H1 (cell line): Measurements from ENCODE around the gene TPH2. TPM values are rescaled to one million over a fixed set of nuclear protein-coding genes. Genes with fewer than 3 reads are reported as not detected.

Experiments used
- CTCF ChIA-PET: fragments of 300-600 bp; sonication (Branson Sonifier 250); formaldehyde crosslinking; loops from one replicate; lab custom pipeline; 2021; ENCODE audit not compliant: partially characterized antibody; lab: Charles Lee
- POLR2A ChIA-PET: fragments of 300-600 bp; sonication (Branson Sonifier 250); formaldehyde crosslinking; loops from one replicate; lab custom pipeline; 2021; ENCODE audit warnings: inconsistent platforms; ENCODE audit not compliant: partially characterized antibody; lab: Charles Lee
- DNase-seq, 2 experiments: peaks; one replicate each; pipeline versions ENCODE4 v3.0.0 to v3.0.0-alpha.2; 2010 to 2022; ENCODE audit warnings: low spot score in 2 of 2, low read depth in 1 of 2, mixed read lengths in 1 of 2
- FAIRE-seq: peaks from 2 replicates; lab custom pipeline; 2011; peaks lifted over from hg19 to GRCh38; lab: Jason Lieb, UNC
- H2AFZ ChIP-seq: 2 replicates; pipeline ENCODE4 v1.8.1; 2012; ENCODE audit warnings: low read length, inconsistent platforms
- H2AK5ac ChIP-seq: 2 replicates; pipeline ENCODE4 v1.6.1; 2013; ENCODE audit warnings: low read depth, low read length
- H2BK120ac ChIP-seq: replicated peaks from 2 replicates; pipeline ENCODE3; 2013; ENCODE audit warnings: low read depth, low read length, inconsistent platforms
- H2BK12ac ChIP-seq: 2 replicates; pipeline ENCODE4 v1.6.1; 2013; ENCODE audit warnings: low read depth, low read length
- H2BK15ac ChIP-seq: 2 replicates; pipeline ENCODE4 v1.6.1; 2013; ENCODE audit warnings: low read length
- H2BK20ac ChIP-seq: 2 replicates; pipeline ENCODE4 v1.6.1; 2013; ENCODE audit warnings: low read length
- H2BK5ac ChIP-seq: 2 replicates; pipeline ENCODE4 v1.6.1; 2013; ENCODE audit warnings: low read depth, low read length
- H3K14ac ChIP-seq: 2 replicates; pipeline ENCODE4 v1.6.1; 2013; ENCODE audit warnings: inconsistent platforms; ENCODE audit not compliant: insufficient read length
- H3K18ac ChIP-seq: 2 replicates; pipeline ENCODE4 v1.6.1; 2013; ENCODE audit warnings: low read length; ENCODE audit errors: extremely low read depth
- H3K23ac ChIP-seq: 2 replicates; pipeline ENCODE4 v1.6.1; 2013; ENCODE audit warnings: inconsistent platforms; ENCODE audit not compliant: insufficient read length
- H3K23me2 ChIP-seq: 2 replicates; pipeline ENCODE4 v1.6.1; 2013; ENCODE audit warnings: low read depth, low read length
- H3K27ac ChIP-seq: 2 replicates; pipeline ENCODE4 v1.6.1; 2011; ENCODE audit warnings: low read depth, low read length, inconsistent platforms
- H3K27me3 ChIP-seq, 4 experiments: replicated peaks in 1 of 4; 1 replicate in 1 of 4; 2 replicates in 3 of 4; pipeline versions ENCODE4 v1.6.1 to v1.8.1; 2011 to 2013; ENCODE audit warnings: low read length in 3 of 4, mild to moderate bottlenecking in 3 of 4, inconsistent platforms in 2 of 4, mixed read lengths in 2 of 4, moderate library complexity in 1 of 4; ENCODE audit not compliant: control insufficient read depth in 3 of 4, insufficient read depth in 3 of 4; ENCODE audit errors: extremely low read depth in 1 of 4
- H3K36me3 ChIP-seq, 4 experiments: 2 replicates each; pipeline versions ENCODE4 v1.6.1 to v1.8.1; 2011 to 2013; ENCODE audit warnings: mild to moderate bottlenecking in 4 of 4, low read length in 3 of 4, moderate library complexity in 2 of 4, control low read depth in 1 of 4, inconsistent platforms in 1 of 4; ENCODE audit not compliant: insufficient read depth in 4 of 4, control insufficient read depth in 2 of 4
- H3K4ac ChIP-seq: replicated peaks from 2 replicates; pipeline ENCODE3; 2013; ENCODE audit warnings: low read length, low read depth, mixed read lengths, inconsistent platforms; ENCODE audit not compliant: insufficient read length
- H3K4me1 ChIP-seq, 4 experiments: replicated peaks in 1 of 4; 1 replicate in 1 of 4; 2 replicates in 3 of 4; pipeline versions ENCODE4 v1.6.1 to v1.8.1; 2011 to 2013; ENCODE audit warnings: low read length in 3 of 4, inconsistent platforms in 2 of 4, mixed read lengths in 1 of 4; ENCODE audit not compliant: insufficient read depth in 4 of 4, control insufficient read depth in 3 of 4
- H3K4me2 ChIP-seq, 2 experiments: 2 replicates each; pipeline versions ENCODE4 v1.6.1 to v1.8.1; 2011 to 2013; ENCODE audit warnings: low read depth in 2 of 2, low read length in 2 of 2, control low read depth in 1 of 2, inconsistent platforms in 1 of 2, mild to moderate bottlenecking in 1 of 2; ENCODE audit not compliant: insufficient read depth in 1 of 2
- H3K4me3 ChIP-seq, 4 experiments: fragments of 200-600, 300-600 bp in 1 of 4; sonication (generic), shearing (Covaris generic), sonication (Bioruptor Twin) in 1 of 4; 2 replicates each; pipeline versions ENCODE4 v1.5.1 to v1.8.1; 2011 to 2016; ENCODE audit warnings: low read length in 4 of 4, low read depth in 3 of 4, control low read depth in 2 of 4, inconsistent platforms in 2 of 4, mild to moderate bottlenecking in 2 of 4, mixed read lengths in 1 of 4, moderate library complexity in 1 of 4; ENCODE audit not compliant: insufficient read depth in 2 of 4; ENCODE audit errors: extremely low read depth in 1 of 4
- H3K56ac ChIP-seq: replicated peaks from 2 replicates; pipeline ENCODE3; 2013; ENCODE audit warnings: low read depth, mild to moderate bottlenecking, mixed read lengths, low read length, inconsistent platforms; ENCODE audit not compliant: insufficient read length
- H3K79me1 ChIP-seq: 2 replicates; pipeline ENCODE4 v1.6.1; 2013; ENCODE audit warnings: low read depth, low read length, control low read depth
- H3K79me2 ChIP-seq, 2 experiments: 2 replicates each; pipeline versions ENCODE4 v1.6.1 to v1.8.1; 2012 to 2013; ENCODE audit warnings: low read length in 2 of 2, mild to moderate bottlenecking in 2 of 2, inconsistent platforms in 1 of 2; ENCODE audit not compliant: insufficient read depth in 2 of 2, control insufficient read depth in 1 of 2
- H3K9ac ChIP-seq, 4 experiments: replicated peaks in 1 of 4; 1 replicate in 1 of 4; 2 replicates in 3 of 4; pipeline versions ENCODE4 v1.6.1 to v1.8.1; 2011 to 2013; ENCODE audit warnings: low read depth in 3 of 4, low read length in 3 of 4, control low read depth in 2 of 4, mild to moderate bottlenecking in 2 of 4, moderate library complexity in 2 of 4, inconsistent platforms in 1 of 4; ENCODE audit errors: extremely low read depth in 1 of 4
- H3K9me3 ChIP-seq, 2 experiments: 2 replicates each; pipeline versions ENCODE4 v1.6.1 to v1.8.1; 2012 to 2013; ENCODE audit warnings: mild to moderate bottlenecking in 2 of 2, moderate library complexity in 2 of 2, control low read depth in 1 of 2, inconsistent platforms in 1 of 2, low read depth in 1 of 2, low read length in 1 of 2, mixed read lengths in 1 of 2; ENCODE audit not compliant: insufficient read depth in 2 of 2
- H4K20me1 ChIP-seq, 2 experiments: replicated peaks in 1 of 2; 2 replicates each; pipeline versions ENCODE3 to v1.8.1; 2011 to 2013; ENCODE audit warnings: inconsistent platforms in 2 of 2, low read length in 2 of 2, mild to moderate bottlenecking in 1 of 2; ENCODE audit not compliant: insufficient read depth in 2 of 2, control insufficient read depth in 1 of 2
- H4K5ac ChIP-seq: 2 replicates; pipeline ENCODE4 v1.6.1; 2013; ENCODE audit warnings: low read length, low read depth, mixed read lengths, inconsistent platforms; ENCODE audit not compliant: insufficient read length
- H4K8ac ChIP-seq: 2 replicates; pipeline ENCODE4 v1.8.0; 2013; ENCODE audit warnings: mild to moderate bottlenecking, moderate library complexity, low read length, inconsistent platforms; ENCODE audit not compliant: insufficient read depth; ENCODE audit errors: extremely low read depth
- H4K91ac ChIP-seq: replicated peaks from 2 replicates; pipeline ENCODE3; 2013; ENCODE audit warnings: low read length, mixed read lengths, inconsistent platforms; ENCODE audit not compliant: insufficient read length
- FOSL1 ChIP-seq: IDR thresholded peaks from 2 replicates; pipeline ENCODE4 v1.6.1; 2011; ENCODE audit warnings: mild to moderate bottlenecking, low read depth, low read length, moderate library complexity; ENCODE audit not compliant: insufficient read depth
- JUN ChIP-seq: IDR thresholded peaks from 2 replicates; pipeline ENCODE4 v1.6.1; 2011; ENCODE audit warnings: low read depth, mild to moderate bottlenecking, improper control_type of control experiment, low read length
- POLR2A ChIP-seq, 2 experiments: IDR thresholded peaks; 1 replicate in 1 of 2; 2 replicates in 1 of 2; pipeline ENCODE4 v1.6.1; 2011; ENCODE audit warnings: low read depth in 2 of 2, low read length in 2 of 2, mild to moderate bottlenecking in 2 of 2; ENCODE audit errors: control extremely low read depth in 1 of 2
- POLR2AphosphoS5 ChIP-seq: IDR thresholded peaks from 2 replicates; pipeline ENCODE4 v1.6.1; 2011; ENCODE audit warnings: low read depth, low read length
- RXRA ChIP-seq: IDR thresholded peaks from 2 replicates; pipeline ENCODE4 v1.6.1; 2011; ENCODE audit warnings: low read depth, mild to moderate bottlenecking, low read length, moderate library complexity; ENCODE audit not compliant: insufficient read depth
- SAP30 ChIP-seq: fragments of 300-600 bp; sonication (generic); IDR thresholded peaks from 2 replicates; pipeline ENCODE4 v1.7.1; 2012; ENCODE audit warnings: low read length, moderate library complexity, mild to moderate bottlenecking, inconsistent platforms; ENCODE audit not compliant: insufficient read depth, insufficient replicate concordance
- SIN3A ChIP-seq, 2 experiments: IDR thresholded peaks in 1 of 2; conservative IDR thresholded peaks in 1 of 2; 2 replicates each; pipeline ENCODE4 v1.6.1; 2011 to 2012; ENCODE audit warnings: low read length in 2 of 2, improper control_type of control experiment in 1 of 2, low read depth in 1 of 2, mild to moderate bottlenecking in 1 of 2
- SP2 ChIP-seq: IDR thresholded peaks from 2 replicates; pipeline ENCODE4 v1.6.1; 2012; ENCODE audit warnings: mild to moderate bottlenecking, low read length, inconsistent platforms
- WGBS, 2 experiments: shearing (Covaris generic) in 1 of 2; methylation state at CpG; one replicate each; pipeline versions ENCODE4 v1.1.6 to v1.1.7; 2013 to 2015; ENCODE audit warnings: low lambda C conversion rate in 2 of 2, mixed read lengths in 2 of 2, inconsistent platforms in 1 of 2, low coverage in 1 of 2, missing lambda C conversion rate in 1 of 2; ENCODE audit not compliant: insufficient replicate concordance in 2 of 2, insufficient coverage in 1 of 2, insufficient read length in 1 of 2; ENCODE audit errors: extremely low coverage in 1 of 2, missing lambda C conversion rate in 1 of 2; 5-methylcytosine and 5-hydroxymethylcytosine counted together
- polyA plus RNA-seq, 7 experiments: library from polyadenylated mRNA; depleted of rRNA in 3 of 7; stranded (reverse) in 5 of 7; unstranded in 2 of 7; fragments of >200 nt in 5 of 7; fragments of 200-250 nt in 2 of 7; gene quantifications; 1 replicate in 5 of 7; 2 replicates in 1 of 7; 4 replicates in 1 of 7; pipeline versions ENCODE4 v1.2.1 to v1.2.3, GENCODE V29; 2011 to 2013; ENCODE audit warnings: missing spikeins in 2 of 7, mixed read lengths in 2 of 7
- total RNA-seq: library from RNA; stranded (reverse); fragmentation: NEBNext Ultra II Directional; extraction: Animal tissue kit (Norgen Biotek cat#: 25700); gene quantifications from 2 replicates; pipeline ENCODE4 v1.2.1, GENCODE V29; 2021
- TF ChIP-seq, protein P1 (sequence below): IDR thresholded peaks from 2 replicates; pipeline ENCODE4 v1.6.1; 2012; ENCODE audit warnings: inconsistent platforms
- TF ChIP-seq, protein P2 (sequence below), 3 experiments: IDR thresholded peaks; 1 replicate in 2 of 3; 2 replicates in 1 of 3; pipeline versions ENCODE4 v1.5.1 to v1.6.1; 2011; ENCODE audit warnings: low read length in 3 of 3, mild to moderate bottlenecking in 3 of 3, inconsistent platforms in 2 of 3, low read depth in 1 of 3, moderate library complexity in 1 of 3; ENCODE audit not compliant: insufficient read depth in 1 of 3; ENCODE audit errors: control extremely low read depth in 1 of 3
- TF ChIP-seq, protein P3 (sequence below): IDR thresholded peaks from 2 replicates; pipeline ENCODE4 v1.6.1; 2012; ENCODE audit warnings: inconsistent platforms

The TPH2 gene
- total and polyA plus RNA-seq, 2 of the 8 experiments (the other 6 are each of a cell fraction or from before 2014, with no cell fraction given), result 0.57 to 1.1 TPM

DNA sequence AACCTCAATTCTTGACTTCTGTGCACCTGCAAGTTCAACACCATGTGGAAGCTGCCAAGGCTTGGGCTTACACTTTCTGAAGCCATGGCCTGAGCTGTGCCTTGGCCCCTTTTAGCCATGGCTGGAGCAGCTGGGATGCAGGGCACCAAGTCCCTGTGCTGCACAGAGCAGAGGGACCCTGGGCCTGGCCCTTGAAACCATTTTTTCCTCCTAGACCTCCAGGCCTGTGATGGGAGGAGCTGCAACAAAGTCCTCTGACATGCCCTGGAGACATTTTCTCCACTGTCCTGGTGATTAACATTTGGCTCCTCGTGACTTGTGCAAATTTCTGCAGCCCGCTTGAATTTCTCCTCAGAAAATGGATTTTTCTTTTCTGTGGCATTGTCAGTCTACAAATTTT lies 132.4 kb downstream of the TPH2 start:
- peaks cover 0 to 3% (median 0%) of the 10 kb centered on the region in 4 experiments; a peak in 1 of 8 replicates for H3K36me3 ChIP-seq
- H3K4me1 ChIP-seq, result no peaks in the 10 kb centered on the region
- no peak overlapping the region for H2BK15ac ChIP-seq
- H2AFZ ChIP-seq, result no peak overlapping the region
- FAIRE-seq, result no peak
- no peaks in the 10 kb centered on the region for H3K79me2 ChIP-seq
- no peaks in the 10 kb centered on the region for H3K23me2 ChIP-seq
- no peak overlapping the region for H3K23ac ChIP-seq
- H3K9me3 ChIP-seq, result peaks cover 11 to 14% of the 10 kb centered on the region in 2 experiments; a peak in 2 of 4 replicates
- H4K8ac ChIP-seq, result no peak overlapping the region; the same call in 1 of the 2 replicates
- 82% methylated on average over 2 of the region's 2 CpGs; no CpG with 5 or more reads in 1 of the 2 experiments for WGBS, 2 experiments
- no peak overlapping the region for H3K4me3 ChIP-seq
- H2BK20ac ChIP-seq, result no peak overlapping the region
- H3K27ac ChIP-seq, result no peak overlapping the region
- CTCF ChIA-PET, result no interaction called here
- POLR2A ChIA-PET, result no interaction called here
- H4K5ac ChIP-seq, result no peak overlapping the region
- no peak overlapping the region for H4K91ac ChIP-seq
- no peak overlapping the region for H3K4me2 ChIP-seq
- no peak overlapping the region for H3K9ac ChIP-seq
- no peak for DNase-seq
- H3K56ac ChIP-seq, result no peak overlapping the region
- no peaks in the 10 kb centered on the region for H3K27me3 ChIP-seq
- H2BK5ac ChIP-seq, result no peak overlapping the region
- no peak overlapping the region for H2BK120ac ChIP-seq
- no peaks in the 10 kb centered on the region for H3K79me1 ChIP-seq
- no peak overlapping the region for H3K18ac ChIP-seq
- H2AK5ac ChIP-seq, result no peak overlapping the region
- no peaks in the 10 kb centered on the region for H4K20me1 ChIP-seq
- H3K14ac ChIP-seq, result no peak overlapping the region
- H2BK12ac ChIP-seq, result no peak overlapping the region
- H3K4ac ChIP-seq, result no peak overlapping the region
- TF ChIP-seq, protein P1, sequence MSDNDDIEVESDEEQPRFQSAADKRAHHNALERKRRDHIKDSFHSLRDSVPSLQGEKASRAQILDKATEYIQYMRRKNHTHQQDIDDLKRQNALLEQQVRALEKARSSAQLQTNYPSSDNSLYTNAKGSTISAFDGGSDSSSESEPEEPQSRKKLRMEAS, result no peak
- no peak for TF ChIP-seq JUN
- no peak for TF ChIP-seq RXRA
- no peak for TF ChIP-seq SAP30
- TF ChIP-seq FOSL1, result no peak
- TF ChIP-seq, protein P2, sequence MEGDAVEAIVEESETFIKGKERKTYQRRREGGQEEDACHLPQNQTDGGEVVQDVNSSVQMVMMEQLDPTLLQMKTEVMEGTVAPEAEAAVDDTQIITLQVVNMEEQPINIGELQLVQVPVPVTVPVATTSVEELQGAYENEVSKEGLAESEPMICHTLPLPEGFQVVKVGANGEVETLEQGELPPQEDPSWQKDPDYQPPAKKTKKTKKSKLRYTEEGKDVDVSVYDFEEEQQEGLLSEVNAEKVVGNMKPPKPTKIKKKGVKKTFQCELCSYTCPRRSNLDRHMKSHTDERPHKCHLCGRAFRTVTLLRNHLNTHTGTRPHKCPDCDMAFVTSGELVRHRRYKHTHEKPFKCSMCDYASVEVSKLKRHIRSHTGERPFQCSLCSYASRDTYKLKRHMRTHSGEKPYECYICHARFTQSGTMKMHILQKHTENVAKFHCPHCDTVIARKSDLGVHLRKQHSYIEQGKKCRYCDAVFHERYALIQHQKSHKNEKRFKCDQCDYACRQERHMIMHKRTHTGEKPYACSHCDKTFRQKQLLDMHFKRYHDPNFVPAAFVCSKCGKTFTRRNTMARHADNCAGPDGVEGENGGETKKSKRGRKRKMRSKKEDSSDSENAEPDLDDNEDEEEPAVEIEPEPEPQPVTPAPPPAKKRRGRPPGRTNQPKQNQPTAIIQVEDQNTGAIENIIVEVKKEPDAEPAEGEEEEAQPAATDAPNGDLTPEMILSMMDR (IDR thresholded peaks at IDR 0.05; ENCODE audit: control extremely low read depth in 1 of 3, insufficient read depth in 1 of 3, low read depth in 1 of 3, low read length in 3 of 3), result no peak
- TF ChIP-seq POLR2AphosphoS5, result no peak
- TF ChIP-seq POLR2A (IDR thresholded peaks at IDR 0.05; ENCODE audit: control extremely low read depth in 1 of 2, low read depth in 2 of 2, low read length in 2 of 2), result no peak
- TF ChIP-seq SIN3A (conservative IDR thresholded peaks at IDR 0.05 in 1 of 2, IDR thresholded peaks at IDR 0.05 in 1 of 2; ENCODE audit: low read depth in 1 of 2, low read length in 2 of 2), result no peak
- no peak for TF ChIP-seq SP2
- TF ChIP-seq, protein P3, sequence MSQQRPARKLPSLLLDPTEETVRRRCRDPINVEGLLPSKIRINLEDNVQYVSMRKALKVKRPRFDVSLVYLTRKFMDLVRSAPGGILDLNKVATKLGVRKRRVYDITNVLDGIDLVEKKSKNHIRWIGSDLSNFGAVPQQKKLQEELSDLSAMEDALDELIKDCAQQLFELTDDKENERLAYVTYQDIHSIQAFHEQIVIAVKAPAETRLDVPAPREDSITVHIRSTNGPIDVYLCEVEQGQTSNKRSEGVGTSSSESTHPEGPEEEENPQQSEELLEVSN, result no peak
